NCI-H1436 treated with DMSO at 0.1 percent for 48 hours (cell line): ENCODE measurements around the gene TRIM63.

Experiments used
- DNase-seq: peaks from one replicate; lab custom pipeline; 2025; lab: John Stamatoyannopoulos, UW

The TRIM63 gene

GRCh38 chr1:26084844-26085243 lies 17.4 kb upstream of the TRIM63 start:
- DNase-seq: no peak

DNA sequence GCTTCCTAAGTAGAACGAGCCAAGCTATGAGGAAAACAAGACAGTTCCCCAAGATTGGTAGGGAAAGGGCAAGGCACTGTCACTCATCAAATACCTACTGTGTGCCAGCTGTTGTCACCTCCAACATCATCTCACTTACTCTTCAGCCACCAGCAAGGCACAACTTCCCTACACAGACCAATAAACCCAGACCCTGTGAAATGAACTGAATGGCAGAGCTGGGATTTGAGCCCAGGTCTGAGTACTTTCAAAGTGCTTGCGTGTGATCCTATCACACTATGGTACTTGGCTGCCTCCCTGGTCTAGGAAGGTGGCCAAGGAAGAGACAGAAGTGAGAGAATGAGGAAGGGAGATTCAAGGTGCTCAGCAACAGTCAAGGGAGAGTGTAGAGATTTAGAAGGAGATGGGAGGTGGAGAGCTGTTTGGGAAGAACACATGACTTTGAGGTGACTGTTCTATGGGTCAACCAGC lies 16.7 kb upstream of the TRIM63 start:
- no peak for DNase-seq

DNA sequence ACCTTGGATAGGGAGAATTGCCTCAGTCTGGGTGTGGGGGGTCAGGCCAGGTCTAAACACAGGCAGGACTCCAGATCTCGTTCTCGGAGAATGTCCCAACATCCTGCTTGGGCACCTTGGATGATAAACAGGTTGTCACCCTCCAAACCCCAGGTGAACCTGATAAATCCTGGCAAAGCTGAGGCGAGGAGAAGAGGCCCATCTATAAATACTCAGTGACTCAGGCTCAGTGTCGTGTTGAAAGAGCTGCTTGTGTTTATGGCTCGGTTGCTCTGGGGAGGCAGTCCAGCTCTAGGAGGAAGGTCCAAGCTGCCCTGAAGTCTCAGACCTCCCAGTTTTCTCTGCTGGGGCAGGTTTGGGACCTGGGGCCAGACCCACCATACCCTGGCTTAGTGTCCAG lies 15.8 kb upstream of the TRIM63 start:
- DNase-seq: no peak

GRCh38 chr1:26082020-26082350 lies 14.6 kb upstream of the TRIM63 start:
- no peak for DNase-seq

DNA sequence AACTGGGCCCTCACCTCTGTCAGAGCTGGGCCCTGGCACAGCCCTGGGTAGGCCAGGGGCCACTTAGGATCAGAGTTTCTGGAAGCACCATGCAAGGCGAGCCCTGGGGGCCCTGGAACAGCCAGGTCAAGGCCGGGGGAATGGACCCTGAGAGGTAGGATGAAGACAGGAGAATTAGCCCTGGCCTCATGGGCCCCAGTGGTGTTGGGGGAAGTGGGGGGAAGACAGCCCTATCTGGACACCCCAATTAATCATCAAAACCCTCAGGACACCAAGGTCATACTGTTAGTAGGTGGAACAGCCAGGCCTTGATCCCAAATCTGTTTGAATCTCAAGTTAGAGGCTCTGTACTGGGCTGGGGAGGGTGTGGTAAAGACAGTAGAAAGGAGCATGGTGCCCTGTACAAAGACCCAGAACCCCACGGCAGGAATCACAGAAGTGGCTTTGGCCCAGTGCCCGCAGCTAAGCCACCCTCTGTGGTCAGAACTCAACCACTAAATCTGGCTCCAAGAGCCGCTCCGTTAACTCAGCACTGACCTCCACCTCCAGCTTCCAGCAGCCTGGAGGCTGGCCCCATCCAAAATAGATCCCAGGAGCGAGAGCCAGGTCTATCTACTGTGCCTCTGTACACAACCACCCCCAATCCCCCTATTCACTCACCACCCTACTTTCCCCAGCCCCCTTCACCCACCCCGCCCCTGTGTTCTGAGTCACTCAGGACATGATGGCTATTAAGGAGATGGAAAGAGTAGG lies 14.0 kb upstream of the TRIM63 start:
- DNase-seq: no peak

GRCh38 chr1:26079960-26080814 lies 12.8 kb upstream of the TRIM63 start:
- DNase-seq: no peak

GRCh38 chr1:26079178-26079563 lies 11.7 kb upstream of the TRIM63 start:
- DNase-seq: no peak

DNA sequence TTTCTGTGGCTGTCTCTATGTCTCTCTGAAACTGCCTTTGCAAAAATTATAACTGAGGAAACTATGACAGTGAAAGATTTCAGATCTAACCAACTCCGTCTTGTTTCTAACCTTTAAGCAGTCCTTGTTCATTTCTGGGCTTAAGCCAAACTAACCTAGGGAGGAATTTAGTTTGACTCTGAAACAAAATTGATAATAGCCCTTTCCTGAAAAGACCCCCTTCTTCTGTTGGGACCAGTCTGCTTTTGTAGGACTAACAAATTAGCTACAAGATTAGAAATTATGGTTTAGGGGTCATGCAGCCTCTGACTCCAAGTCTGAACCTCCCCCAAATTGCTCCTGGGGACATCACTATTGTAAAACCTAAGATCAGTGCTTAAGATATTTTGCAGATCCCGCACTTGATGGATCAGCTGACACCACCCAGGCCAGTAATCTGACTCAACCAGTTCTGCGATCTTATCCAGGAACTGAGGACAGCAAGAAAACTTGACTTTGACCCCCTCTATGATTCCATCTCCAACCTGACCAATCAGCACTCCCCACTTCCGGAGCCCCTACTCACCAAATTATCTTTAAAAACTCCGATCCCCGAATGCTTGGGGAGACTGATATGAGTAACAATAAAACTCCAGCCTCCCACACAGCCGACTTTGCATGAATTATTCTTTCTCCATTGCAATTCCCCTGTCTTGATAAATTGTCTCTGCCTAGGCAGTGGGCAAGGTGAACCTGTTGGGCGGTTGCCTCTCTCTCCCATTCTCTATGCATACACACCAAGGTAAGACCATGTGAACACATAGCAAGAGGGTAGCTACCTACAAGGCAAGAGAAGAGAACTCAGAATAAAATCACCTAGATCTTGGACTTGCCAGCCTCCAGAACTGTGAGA lies 11.1 kb upstream of the TRIM63 start:
- no peak for DNase-seq

DNA sequence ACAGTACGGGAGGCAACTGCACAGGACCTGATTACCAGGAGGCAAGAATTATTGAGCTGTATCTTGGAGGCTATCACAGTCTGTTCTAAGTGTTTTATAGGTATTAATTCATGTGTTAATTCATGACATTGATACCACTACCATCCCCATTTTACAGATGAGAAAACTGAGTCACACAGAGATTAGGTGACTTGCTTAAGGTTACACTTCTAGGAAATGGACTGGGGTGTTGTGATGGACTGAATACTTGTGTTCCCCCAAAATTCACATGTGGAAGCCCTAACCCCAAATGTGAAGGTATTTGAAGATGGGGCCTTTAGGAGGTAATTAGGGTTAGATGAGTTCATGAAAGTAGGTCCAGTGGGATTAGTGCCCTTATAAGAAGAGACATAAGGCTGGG lies 10.1 kb upstream of the TRIM63 start:
- DNase-seq: no peak

DNA sequence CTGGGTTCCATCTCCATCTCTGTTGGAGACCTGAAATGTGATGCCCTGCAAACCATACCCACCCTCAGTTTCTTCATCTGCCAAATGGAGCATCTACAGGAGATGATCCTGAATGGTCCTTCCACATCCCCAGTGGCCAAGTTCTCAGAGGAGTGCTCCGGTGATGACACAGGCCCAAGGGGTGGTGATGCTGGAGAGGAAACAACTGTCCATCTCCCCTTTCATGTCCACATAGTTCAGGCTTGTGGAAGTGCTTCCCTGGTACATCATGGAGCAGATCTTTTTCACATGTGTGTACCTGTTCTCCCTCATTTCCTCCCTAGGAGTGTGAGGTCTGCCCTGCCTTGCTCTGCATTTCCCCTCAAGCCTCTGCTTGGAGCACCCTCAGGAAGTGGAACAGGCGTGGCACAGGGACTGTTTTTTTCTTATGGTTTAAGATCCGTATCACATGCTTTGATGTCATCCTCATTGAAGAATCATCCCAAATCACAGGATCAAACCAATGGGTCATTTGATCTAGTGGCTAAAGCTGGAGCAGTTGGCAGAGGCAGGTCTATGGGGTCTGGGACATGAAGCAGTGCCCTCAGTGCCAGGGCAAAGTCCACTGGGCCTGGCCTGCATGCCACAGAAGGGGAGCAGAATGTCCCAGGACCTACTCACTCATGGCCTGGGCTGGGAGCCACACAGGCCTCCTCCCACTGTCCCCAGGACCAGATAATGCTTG lies 8.2 kb upstream of the TRIM63 start:
- no peak for DNase-seq

GRCh38 chr1:26072305-26072704 lies 4.9 kb upstream of the TRIM63 start:
- DNase-seq: no peak

GRCh38 chr1:26070963-26071342 lies 3.5 kb upstream of the TRIM63 start:
- DNase-seq: no peak

DNA sequence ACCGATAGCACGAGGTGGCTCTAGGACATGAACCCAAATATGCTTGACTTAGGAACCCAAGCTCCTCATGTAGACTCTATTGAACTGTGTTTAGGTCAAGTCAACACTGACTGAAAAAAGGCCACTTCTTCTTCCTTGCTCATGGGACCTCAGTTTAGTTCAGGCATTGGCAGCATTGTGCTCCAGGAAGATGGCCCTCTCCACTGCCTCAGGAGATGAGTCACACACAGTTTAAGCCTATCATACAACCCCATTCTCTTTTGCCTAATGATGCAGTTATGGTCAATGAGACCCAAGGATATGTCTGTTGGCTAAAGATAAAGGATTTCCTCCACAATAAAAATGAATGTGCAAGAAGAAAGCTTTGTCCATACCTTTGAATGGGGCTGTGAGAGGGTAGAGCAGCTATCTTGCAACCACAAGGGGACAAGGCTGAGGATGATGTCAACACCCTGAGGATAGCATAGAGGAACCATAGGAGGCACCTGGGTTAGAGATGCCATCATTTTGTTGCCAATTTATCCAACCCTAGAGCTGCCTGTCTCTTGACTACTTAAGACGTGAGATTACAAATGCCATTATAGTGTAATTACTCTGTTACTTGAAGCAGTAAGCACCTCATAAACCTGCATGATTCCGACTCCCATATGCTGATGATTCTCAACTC lies 3.0 kb upstream of the TRIM63 start:
- no peak for DNase-seq

GRCh38 chr1:26069941-26070295 lies 2.5 kb upstream of the TRIM63 start:
- DNase-seq: no peak

DNA sequence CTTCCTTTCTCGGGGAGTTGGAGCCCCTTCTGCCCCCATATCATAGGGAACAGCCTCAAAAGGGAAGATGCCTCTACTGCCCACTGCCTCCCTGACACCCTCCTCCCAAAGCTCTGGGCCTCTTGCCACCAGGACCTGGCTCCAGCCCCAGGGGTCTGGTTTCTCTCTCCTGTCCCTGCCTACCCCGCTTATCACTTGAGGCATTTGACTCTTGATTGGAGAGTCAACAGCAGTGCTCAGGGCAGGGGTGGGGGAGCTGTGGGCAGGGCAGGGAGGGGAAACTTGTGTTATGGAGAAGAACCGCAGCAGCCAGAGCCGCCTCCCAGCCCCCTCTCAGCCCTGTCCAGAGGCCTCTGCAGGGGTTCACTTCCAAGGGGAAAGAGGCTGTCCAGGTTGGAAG lies 573 bp downstream of the TRIM63 start:
- DNase-seq: no peak

GRCh38 chr1:26066160-26066559 lies 1.3 kb downstream of the TRIM63 start:
- DNase-seq: no peak

DNA sequence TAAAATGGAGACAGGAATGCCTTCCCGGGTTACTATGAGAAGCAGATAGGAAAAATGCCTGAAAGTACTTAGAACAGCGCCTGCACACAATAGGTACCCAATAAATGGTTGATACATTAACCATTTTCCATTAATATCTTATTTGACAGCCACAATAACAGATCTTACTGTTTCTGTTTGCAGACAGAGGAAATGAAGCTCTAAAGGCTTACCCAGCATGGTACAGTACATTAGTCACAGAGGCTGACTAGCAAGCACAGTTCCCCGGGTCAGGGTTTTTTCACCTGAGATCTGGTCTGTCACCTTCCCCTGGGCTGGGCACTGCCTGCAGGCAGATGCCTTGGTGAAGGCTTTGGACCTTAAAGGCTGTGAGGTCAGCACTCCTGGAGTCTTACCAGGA lies 2.9 kb downstream of the TRIM63 start:
- DNase-seq: no peak

DNA sequence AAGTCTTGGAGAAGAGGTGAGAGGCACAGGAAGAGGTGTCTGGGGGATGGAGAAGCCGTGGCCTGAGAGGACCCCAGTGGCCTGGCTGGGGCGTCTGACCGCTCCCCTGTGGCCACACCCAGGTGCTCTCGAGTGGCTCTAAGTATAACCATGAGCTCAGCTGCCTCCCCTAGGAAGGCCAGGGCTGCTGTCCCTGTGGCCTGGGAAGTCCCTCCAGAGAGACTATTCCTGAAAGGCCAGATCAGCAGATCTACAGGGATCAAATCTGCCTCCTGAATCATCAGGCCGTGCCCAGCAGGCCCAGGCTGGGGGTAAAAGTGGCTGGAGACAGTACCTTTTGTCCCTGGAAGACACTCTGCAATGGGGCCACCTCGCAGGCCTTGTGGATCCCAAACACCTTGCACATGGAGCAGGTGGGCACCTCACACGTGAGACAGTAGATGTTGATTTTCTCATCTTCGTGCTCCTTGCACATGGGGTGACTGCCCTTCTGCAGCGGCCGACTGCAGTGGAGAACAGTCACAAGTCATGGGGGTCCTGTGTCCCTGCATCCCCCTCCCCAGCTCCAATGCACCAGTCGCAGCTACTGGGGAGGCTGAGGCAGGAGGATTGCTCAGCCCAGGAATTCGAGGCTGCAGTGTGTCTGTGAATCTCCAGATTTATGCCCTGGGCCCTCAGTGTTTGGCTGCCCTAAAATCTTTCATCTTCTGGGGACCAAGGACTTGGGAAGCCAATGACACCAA lies 6.4 kb downstream of the TRIM63 start:
- no peak for DNase-seq

- no peak for DNase-seq
Measured at GRCh38 chr1:26059906-26060305, 7.5 kb downstream of the TRIM63 start.

GRCh38 chr1:26058052-26058595 lies 9.3 kb downstream of the TRIM63 start:
- no peak for DNase-seq
